NCI-H2081 (cell line): ENCODE measurements around the gene NCCRP1.

Experiments used
- DNase-seq, 2 experiments: peaks; one replicate each; lab custom pipeline; 2025; lab: John Stamatoyannopoulos, UW

Gene NCCRP1

DNA sequence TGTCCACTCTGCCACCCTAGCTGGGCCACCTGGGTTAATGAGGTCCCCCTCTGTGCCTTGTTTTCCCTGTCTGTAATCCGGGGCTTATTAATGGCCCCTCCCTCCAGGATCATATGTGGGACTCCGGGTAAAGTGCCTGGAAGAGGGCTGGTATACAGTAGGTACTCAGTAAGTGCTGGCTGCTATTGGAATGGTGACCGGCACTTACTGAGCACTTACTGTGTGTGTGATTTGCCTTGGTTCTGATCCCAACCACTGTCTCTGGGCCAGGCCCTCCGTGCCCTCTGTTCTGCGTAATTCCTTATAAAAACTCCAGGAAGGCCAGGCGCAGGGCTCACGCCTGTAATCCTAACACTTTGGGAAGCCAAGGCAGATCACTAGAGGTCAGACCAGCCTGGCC is 30.9 kb upstream of the NCCRP1 start:
- DNase-seq: no peak

DNA sequence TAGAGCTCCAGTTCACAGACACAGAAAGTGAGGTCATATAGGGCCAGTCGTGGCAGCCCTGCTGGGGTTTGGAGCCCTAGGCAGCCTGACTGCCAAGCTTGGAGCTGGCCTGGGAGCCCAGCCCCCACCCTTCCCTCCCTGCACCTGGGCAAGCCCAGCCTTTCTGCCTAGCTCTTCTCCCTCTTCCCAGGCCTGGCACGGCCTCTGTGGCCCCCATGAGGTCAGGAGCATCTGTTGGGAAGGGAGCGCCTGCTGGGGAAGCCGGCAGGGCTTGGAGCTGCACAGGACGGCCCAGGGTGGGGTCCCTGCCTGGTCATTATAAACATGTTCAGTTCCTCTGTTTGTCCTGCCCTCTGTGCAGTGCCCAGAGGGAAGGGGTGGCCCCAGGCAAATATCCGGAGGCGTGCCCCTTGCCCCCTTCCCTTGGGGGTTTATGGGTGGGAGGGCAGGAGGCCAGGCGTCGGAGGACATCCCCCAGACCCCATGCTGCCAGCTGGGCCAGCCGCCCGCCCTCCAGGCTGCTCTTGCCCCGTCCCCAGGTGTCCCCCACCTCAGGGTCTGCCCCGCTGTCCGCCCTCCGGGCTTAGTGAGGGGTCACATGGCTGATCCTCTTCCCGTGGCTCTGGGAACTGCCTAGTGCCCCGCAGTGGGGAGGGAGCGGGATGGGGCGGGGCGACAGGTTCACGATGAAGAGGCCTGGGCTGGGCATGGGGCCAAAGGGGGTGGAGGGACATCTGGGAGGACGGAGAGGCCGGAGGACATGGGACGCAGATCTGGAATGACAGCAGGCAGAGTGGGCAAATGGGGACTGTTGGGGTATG is 30.0 kb upstream of the NCCRP1 start:
- no peak for DNase-seq

DNA sequence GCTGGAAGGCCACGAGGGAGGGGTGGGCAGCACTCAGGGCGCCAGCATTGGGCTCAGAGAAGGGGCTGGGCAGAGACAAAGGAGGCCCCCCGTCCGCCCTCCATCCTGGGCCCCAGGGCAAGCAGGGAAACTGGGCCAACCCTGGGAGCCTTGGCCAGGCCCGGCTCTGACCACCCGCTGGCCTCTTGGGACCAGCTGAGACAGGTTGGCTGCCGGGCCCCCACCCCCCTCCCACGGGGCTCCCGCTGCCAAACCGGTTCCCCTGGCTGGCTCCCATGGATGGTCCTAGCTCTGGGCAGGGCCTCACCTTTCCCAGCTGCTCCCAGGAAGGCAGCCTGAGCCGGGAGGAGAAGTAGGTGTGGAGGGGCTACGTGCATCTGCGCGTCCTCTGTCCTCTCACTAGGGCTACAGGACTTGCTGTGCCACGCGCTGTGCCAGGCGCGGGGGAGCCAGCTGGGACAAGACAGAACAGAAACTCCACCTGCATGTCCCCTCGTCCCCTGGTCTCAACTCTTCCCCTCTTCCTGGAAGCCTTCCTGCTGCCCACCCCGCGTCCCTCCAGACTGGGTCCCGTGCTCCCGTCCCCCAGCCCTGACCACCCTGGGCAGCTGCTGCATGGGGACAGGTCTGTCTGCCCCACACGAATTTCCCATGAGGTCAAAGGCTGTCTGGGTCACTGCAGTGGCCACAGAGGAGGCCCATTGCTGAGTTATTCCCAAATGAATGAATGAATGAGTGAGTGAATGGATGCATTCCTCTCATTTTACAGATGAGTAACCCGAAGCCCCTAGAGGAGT is 29.1 kb upstream of the NCCRP1 start:
- DNase-seq: no peak

DNA sequence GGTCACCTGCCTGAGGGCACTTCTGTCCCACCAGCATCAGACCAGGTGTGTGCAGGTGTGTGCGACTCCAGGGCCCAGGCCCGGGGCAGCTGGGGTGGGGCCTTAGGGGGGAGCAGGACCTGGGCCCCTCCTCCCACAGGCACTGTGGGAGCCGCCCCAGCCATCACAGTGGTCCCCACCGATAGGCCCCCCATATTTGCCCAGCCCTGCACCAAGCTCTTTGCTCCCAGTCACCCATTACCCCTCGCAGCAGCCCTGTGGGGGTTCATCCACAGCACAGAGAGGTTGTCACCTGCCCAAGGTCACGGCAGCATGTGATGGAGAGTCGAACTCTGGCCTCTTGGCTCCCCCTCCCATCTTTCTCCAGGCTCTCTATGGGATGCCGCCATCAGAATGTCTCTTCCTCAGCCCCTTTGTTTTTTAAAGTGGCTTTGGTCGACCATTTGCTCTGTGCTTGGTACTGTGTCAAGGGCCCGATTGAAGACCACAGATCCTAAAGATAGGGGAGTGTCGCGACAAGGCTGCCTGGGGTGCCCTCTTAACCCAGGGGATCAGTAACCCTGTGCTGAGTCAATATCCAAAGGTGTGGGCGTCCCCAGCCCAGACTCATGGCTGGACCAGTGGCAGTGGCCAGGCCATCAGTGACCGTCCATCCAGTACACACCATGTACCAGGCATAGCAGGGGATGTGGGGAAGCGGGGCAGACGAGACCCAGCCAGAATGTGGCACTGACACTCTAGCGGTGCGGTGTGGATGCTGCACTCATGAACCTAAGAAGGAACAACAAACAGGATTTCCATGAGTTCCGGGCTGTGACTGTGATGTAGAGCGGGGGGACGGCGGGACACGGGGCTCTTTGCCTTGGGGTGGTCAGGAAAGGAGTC is 28.3 kb upstream of the NCCRP1 start:
- no peak for DNase-seq

DNA sequence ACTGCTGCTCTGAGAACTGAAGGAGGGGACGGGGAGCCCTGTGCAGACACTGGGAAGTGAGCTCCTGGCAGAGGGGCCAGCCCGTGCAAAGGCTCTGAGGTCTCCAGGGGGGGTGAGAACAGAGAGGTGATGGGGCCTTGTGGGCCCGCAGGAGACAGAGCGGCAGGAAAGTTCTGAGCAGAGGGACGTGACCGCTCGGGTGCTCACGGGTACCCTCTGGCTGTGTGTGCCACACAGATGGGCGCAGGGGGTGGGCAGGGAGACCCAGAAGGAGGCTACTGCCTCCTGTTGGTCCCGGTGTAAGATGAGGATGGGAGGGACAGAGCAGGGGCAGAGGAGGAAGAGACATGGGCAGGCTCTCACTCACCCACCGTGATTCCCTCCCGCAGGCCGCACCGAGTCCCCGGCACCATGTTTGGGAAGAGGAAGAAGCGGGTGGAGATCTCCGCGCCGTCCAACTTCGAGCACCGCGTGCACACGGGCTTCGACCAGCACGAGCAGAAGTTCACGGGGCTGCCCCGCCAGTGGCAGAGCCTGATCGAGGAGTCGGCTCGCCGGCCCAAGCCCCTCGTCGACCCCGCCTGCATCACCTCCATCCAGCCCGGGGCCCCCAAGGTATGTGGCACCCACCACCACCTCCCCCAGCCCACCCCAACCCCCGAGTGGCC is 27.5 kb upstream of the NCCRP1 start:
- DNase-seq: no peak

DNA sequence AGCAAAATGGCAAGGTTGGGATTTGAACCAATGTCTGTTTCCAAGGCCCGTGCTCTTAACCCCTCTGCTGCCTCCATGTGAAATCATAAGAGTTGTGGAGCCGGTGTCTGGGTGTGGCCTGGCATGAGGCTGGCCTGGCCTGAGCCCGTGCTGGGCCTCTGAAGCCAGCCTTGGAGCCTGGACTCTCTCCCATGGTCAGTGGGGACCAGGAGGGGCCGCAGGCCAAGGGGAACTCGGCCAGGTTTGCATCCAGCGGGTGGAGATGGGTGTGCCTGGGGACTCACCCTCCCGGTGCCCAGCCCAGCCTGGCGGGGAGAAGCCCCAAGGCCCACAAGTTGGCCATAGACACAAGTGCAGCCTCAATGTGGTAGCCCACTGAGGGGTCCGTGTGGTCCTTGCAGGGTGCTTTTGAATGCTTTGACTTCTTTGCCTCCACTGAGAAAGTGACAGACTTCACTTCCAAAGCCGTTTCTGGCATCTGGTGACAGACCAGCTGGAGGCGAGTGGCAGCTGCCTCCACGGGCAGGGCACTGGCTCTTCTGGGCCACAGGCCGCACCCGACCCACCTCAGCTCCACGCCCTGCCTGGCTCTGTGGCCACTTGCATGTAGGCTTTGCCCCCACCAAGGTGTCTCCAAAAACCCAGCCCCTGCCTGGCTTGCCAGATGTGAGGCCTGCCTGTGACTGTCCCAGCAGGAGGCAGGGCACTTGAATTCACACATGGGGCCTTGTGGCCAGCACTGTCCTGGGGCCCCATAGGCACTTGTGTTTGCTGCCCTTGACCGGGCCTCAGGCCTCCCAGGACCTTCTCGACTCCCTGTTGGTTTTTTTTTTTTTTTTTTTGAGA is 26.2 kb upstream of the NCCRP1 start:
- no peak for DNase-seq

DNA sequence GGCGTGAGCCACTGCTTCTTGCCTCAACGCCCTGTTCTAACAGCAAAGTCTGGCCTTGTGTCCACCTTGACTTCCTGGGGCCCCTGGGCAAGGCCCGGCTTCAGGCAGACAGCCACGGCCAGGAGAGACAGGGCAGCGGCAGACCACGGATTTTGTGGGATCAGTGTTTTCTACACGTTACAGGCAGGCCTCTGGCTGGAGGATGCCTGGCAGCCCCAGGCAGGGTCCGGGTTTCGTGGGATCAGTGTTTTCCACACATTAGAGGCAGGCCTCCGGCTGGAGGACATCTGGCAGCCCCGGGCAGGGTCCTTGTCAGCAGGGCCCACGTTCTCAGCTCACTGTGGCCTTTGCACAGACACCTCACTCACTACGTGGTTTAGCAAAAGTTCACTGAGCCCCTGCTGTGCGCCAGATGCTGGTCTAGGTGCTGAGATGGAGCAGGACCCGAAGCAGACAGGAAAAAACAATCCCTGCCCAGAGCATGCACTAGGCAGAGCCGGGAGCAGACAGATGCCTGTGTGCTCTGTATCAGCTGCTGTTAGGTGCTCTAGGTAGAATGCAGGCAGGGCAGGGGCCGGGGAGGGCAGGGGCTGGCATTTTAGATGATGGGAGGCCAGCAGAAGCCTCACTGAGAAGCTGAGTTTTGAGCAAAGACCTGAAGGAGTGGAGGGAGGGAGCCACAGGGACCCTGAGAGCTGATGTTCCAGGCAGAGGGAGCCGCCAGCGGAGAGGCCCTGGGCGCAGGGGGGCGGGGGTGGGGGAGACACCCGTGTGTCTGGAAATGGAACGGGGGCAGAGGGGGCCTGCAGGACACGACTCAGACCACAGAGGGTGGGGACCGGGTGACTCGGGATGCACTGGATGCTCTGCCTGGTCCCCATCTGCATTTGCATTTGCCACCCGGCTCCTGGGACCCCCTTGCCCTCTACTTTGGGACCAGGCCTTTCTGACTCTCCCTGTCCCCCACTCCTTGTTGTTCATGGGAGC is 25.0 kb upstream of the NCCRP1 start:
- DNase-seq: no peak

DNA sequence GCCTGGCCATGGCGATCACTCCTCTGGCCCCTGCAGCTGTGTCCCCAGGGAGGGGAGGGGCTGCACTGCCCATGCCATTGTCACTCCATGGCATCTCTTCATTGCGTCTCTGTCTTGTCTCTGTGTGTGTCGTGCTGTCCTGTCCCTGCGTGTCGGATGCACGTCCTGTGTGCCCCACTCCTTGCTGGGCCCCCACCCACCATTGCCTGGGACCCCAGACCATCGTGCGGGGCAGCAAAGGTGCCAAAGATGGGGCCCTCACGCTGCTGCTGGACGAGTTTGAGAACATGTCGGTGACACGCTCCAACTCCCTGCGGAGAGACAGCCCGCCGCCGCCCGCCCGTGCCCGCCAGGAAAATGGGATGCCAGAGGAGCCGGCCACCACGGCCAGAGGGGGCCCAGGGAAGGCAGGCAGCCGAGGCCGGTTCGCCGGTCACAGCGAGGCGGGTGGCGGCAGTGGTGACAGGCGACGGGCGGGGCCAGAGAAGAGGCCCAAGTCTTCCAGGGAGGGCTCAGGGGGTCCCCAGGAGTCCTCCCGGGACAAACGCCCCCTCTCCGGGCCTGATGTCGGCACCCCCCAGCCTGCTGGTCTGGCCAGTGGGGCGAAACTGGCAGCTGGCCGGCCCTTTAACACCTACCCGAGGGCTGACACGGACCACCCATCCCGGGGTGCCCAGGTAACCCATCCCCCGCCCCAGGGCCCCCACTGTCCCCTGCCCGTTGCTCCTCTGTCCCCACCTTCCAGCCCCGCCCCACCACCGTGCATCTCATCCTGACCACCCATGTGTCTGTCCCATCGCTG is 23.9 kb upstream of the NCCRP1 start:
- DNase-seq: no peak

DNA sequence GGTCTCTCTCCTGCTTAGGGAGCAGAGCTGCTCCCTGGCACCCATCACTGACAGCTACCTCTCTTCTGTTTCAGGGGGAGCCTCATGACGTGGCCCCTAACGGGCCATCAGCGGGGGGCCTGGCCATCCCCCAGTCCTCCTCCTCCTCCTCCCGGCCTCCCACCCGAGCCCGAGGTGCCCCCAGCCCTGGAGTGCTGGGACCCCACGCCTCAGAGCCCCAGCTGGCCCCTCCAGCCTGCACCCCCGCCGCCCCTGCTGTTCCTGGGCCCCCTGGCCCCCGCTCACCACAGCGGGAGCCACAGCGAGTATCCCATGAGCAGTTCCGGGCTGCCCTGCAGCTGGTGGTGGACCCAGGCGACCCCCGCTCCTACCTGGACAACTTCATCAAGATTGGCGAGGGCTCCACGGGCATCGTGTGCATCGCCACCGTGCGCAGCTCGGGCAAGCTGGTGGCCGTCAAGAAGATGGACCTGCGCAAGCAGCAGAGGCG is 23.2 kb upstream of the NCCRP1 start:
- DNase-seq: no peak

DNA sequence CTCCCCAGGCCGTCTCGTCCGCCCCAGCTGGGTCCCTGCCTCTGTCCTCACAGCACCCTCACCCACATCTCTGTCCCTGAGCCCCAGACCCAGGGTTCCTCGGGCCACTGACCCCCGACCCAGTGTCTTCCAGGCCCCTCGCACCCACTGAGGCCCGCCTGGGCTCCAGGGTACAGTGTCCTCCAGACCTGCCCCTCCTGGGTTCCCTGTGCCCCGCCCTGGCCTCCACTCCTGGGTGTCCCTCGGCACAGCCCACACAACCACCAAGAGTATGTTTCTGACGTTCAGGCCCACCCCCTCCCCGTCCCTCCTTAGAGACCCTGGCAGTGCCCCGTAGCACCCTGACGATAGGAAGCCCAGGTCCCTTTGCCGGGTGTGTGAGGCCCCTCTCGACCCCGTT is 22.6 kb upstream of the NCCRP1 start:
- DNase-seq: no peak

DNA sequence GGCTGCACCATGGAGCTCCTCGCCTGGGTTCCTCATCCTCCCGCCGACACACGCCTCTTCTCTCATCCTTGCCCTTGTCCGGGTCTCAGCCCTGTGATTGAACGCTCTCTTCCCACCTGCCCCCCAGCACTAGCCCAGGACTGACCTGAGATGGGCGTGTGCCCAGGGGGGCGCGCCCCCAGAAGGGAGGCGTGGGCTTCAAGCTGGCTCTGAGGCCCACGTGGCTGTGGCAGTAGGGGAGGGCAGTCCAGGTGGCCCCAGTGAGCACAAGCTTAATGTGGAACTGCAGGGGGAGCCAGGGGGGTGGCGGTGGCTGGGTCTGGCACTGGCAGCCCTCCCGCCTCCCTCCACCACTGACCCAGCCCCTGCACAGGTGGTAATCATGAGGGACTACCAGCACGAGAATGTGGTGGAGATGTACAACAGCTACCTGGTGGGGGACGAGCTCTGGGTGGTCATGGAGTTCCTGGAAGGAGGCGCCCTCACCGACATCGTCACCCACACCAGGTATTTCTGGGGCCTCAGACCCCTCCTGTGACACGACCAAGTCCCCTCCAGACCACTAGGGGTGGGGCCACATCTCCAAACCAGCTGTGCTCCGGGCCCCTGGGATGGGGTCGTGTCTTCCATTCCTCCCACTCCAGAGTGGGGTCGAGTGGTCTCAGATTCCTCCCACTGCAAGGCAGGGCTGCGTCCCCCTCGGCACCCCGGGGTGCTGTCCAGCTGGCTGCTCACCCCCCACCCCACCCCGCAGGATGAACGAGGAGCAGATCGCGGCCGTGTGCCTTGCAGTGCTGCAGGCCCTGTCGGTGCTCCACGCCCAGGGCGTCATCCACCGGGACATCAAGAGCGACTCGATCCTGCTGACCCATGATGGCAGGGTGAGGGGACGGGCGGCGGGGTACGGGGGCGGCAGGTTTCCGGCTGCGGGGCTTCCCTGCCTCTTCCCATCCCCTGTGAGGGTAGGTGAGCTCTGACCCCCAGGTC is 21.9 kb upstream of the NCCRP1 start:
- DNase-seq: no peak

DNA sequence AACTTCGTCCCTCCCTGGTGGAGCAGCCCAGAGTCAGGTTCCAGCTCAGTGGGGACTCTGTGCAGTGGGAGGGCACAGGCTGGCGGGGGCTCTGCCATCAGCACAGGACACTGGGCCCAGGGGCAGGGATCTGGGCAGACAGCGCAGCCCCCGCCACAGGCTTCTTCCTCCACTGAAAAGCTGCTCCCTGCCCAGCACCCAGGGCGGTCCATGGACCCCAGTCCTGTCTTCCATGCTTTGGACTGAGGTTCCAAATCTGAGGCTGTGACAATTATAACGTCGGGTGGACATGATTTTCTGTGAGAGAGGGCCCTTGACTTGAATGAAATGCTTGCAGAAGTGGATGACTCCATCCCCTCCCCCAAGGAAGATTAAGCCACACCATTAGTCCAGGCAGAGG is 21.2 kb upstream of the NCCRP1 start:
- no peak for DNase-seq

DNA sequence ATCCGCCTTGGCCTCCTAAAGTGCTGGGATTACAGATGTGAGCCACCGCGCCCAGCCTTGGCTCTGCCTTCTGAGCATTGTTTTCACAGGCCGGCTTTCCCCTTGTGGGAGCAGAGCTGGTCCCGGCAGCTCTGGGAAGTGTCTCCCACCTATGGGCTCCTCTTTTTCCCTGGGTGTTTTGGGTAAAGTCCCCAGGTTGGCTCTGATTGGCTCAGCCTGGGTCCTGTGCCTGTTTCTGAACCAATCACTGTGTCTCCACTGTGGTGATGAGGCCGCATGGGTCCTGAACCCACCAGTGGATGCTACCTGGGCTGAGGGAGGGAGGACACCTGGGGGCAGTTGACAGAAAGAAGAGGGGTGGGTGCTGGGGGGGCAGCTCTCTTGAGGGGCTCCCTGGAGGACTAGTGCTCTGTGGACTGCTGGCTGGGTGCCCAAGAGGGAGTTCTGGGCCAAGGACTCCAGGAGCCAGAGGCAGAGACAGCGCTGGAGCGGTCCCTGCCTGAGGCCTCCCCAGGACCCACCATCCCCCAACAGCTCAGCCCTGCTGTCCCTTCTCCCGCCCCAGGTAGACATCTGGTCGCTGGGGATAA is 19.6 kb upstream of the NCCRP1 start:
- DNase-seq: no peak

DNA sequence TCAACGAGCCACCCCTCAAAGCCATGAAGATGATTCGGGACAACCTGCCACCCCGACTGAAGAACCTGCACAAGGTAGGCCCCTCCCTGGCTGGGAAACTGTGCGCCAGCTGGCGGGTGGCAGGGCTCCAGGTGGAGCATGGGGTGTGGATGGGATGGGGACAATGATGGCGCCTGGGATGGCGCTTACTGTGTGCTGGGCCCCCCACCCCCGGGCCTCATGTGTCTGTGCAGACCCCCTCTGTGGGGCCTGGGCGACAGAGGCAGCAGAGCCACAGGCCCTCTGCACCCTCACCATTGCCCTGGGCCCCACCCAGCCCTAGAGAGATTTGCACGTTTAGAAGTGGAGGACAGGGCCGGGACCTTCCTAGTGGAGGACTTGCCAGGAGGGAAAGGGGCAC is 19.0 kb upstream of the NCCRP1 start:
- DNase-seq: no peak

DNA sequence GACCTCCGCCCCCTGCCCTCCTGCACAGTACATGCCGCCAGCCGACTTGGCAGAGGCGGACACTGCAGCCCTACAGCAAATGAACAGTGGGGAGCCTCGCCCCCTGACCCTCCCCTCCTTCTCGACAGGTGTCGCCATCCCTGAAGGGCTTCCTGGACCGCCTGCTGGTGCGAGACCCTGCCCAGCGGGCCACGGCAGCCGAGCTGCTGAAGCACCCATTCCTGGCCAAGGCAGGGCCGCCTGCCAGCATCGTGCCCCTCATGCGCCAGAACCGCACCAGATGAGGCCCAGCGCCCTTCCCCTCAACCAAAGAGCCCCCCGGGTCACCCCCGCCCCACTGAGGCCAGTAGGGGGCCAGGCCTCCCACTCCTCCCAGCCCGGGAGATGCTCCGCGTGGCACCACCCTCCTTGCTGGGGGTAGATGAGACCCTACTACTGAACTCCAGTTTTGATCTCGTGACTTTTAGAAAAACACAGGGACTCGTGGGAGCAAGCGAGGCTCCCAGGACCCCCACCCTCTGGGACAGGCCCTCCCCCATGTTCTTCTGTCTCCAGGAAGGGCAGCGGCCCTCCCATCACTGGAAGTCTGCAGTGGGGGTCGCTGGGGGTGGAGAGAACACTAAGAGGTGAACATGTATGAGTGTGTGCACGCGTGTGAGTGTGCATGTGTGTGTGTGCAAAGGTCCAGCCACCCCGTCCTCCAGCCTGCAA is 18.3 kb upstream of the NCCRP1 start:
- DNase-seq: no peak

DNA sequence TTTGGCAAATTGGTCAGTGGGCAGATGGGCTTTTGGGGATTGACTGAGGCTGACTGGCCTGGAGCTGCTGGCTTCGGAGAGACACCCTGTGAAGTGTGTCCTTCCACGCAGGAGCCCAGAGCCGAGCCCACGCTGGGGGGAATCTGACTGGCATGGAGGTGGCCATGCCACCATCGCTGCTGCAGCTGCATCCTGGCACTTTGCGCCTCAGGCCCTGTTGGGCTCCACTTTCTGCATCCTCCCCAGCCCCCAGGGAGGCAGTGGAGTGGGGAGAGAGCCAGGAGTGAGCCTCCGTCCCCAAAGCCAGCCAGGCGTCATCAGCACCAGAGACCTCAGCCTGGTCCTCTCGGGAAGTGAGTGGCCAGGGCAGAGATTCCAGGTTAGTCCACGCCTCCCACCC is 17.0 kb upstream of the NCCRP1 start:
- no peak for DNase-seq
